HL-60 (cell line): ENCODE data around the gene TEDDM1.

Experiments used
- GABPA ChIP-seq: IDR thresholded peaks from 2 replicates; pipeline ENCODE4 v1.6.1; 2012; ENCODE audit warnings: low read depth
- TF ChIP-seq, protein P1 (sequence below): IDR thresholded peaks from one replicate; pipeline ENCODE4 v1.5.1; 2011; ENCODE audit warnings: low read length, control low read depth, inconsistent platforms; ENCODE audit not compliant: insufficient read depth

DNA sequence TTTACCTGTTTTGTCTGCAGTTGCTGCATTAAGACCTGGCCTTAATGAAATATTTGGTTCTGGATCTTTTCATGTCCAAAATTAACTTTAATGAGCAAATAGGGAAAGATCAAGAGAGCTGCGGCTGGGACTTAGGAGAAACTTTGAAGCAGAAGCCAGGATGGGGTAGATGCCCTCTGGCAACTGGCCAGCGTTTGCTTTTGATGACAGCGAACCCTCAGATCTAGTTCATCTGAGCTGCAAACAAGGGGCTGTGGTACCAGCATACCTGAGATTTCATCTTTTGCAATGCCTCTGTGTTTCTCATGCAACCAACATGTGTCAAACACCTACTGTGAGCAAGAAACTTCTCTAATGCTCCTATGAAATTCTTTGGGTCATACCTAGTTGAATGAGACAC lies 13.0 kb upstream of the TEDDM1 start:
- TF ChIP-seq, protein P1, sequence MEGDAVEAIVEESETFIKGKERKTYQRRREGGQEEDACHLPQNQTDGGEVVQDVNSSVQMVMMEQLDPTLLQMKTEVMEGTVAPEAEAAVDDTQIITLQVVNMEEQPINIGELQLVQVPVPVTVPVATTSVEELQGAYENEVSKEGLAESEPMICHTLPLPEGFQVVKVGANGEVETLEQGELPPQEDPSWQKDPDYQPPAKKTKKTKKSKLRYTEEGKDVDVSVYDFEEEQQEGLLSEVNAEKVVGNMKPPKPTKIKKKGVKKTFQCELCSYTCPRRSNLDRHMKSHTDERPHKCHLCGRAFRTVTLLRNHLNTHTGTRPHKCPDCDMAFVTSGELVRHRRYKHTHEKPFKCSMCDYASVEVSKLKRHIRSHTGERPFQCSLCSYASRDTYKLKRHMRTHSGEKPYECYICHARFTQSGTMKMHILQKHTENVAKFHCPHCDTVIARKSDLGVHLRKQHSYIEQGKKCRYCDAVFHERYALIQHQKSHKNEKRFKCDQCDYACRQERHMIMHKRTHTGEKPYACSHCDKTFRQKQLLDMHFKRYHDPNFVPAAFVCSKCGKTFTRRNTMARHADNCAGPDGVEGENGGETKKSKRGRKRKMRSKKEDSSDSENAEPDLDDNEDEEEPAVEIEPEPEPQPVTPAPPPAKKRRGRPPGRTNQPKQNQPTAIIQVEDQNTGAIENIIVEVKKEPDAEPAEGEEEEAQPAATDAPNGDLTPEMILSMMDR = no peak
- no peak for TF ChIP-seq GABPA
